K562 (cell line): Measurements from ENCODE around the gene IMMP2L. TPM values are rescaled to one million over a fixed set of nuclear protein-coding genes. Genes with fewer than 3 reads are reported as not detected.
A peak's percentile ranks its signal among the peaks of the same experiment; 100 is the strongest.

Experiments
- ATAC-seq: fragments of 200-7000 bp; cut with Tn5 transposase; 3 replicates; pipeline ENCODE4 v1.9.1; 2020; ENCODE audit warnings: moderate library complexity
- BruUV-seq: library from RNA; stranded (reverse); fragments of 400-500 nt; replicated peaks from 2 replicates; lab custom pipeline; 2021; lab: Mats Ljungman, UMichigan
- CTCF ChIA-PET: fragments of 300-600 bp; formaldehyde crosslinking; extraction: SDS; loops from one replicate; lab custom pipeline; 2021; ENCODE audit warnings: low intra/inter-chr PET ratio; lab: Yijun Ruan, JAX
- POLR2A ChIA-PET: fragments of 300-600, 350-650 bp; sonication (Branson Sonifier 250); formaldehyde crosslinking; extraction: SDS; loops from one replicate; lab custom pipeline; 2021; ENCODE audit warnings: antibody characterized with exemption, inconsistent platforms; lab: Yijun Ruan, JAX
- DNase-seq, 4 experiments: peaks; one replicate each; pipeline versions ENCODE4 v3.0.0 to v3.0.0-alpha.2; 2011 to 2018; ENCODE audit warnings: low spot score in 3 of 4, mixed read lengths in 3 of 4; ENCODE audit errors: extremely low read depth in 1 of 4
- FAIRE-seq: peaks from 2 replicates; lab custom pipeline; 2011; peaks lifted over from hg19 to GRCh38; lab: Jason Lieb, UNC
- H2AFZ ChIP-seq: 2 replicates; pipeline ENCODE4 v1.6.0; 2011; ENCODE audit warnings: low read depth, low read length, control low read depth, inconsistent platforms
- H3K27ac ChIP-seq: fragments of 200-600 bp; 3 replicates; pipeline ENCODE4 v1.8.0; 2011; ENCODE audit warnings: low read depth, mild to moderate bottlenecking, control low read depth, inconsistent platforms, low read length, moderate library complexity, mixed read lengths; ENCODE audit errors: extremely low read depth
- H3K27me3 ChIP-seq, 2 experiments: fragments of 300-600 bp in 1 of 2; 2 replicates in 1 of 2; 3 replicates in 1 of 2; pipeline versions ENCODE4 v1.6.0 to v1.8.0; 2011; ENCODE audit warnings: inconsistent platforms in 2 of 2, low read length in 2 of 2, mild to moderate bottlenecking in 1 of 2, mixed read lengths in 1 of 2, moderate library complexity in 1 of 2; ENCODE audit not compliant: control insufficient read depth in 2 of 2, insufficient read depth in 2 of 2
- H3K36me3 ChIP-seq: fragments of 300-600 bp; 3 replicates; pipeline ENCODE4 v1.8.0; 2011; ENCODE audit warnings: mild to moderate bottlenecking, low read length, inconsistent platforms; ENCODE audit not compliant: control insufficient read depth, insufficient read depth
- H3K4me1 ChIP-seq, 2 experiments: fragments of 200-600 bp in 1 of 2; replicated peaks in 1 of 2; 2 replicates in 1 of 2; 3 replicates in 1 of 2; pipeline versions ENCODE4 v1.5.1 to v1.8.0; 2011; ENCODE audit warnings: inconsistent platforms in 2 of 2, low read length in 2 of 2, mild to moderate bottlenecking in 1 of 2, mixed read lengths in 1 of 2, moderate library complexity in 1 of 2; ENCODE audit not compliant: control insufficient read depth in 2 of 2, insufficient read depth in 2 of 2
- H3K4me2 ChIP-seq: 2 replicates; pipeline ENCODE4 v1.6.1; 2011; ENCODE audit warnings: low read length, control low read depth, inconsistent platforms, mixed read lengths; ENCODE audit not compliant: insufficient read depth
- H3K4me3 ChIP-seq: fragments of 200-600 bp; sonication (generic), shearing (Covaris generic); 2 replicates; pipeline ENCODE4 v1.5.1; 2016; ENCODE audit warnings: control low read depth, inconsistent platforms
- H3K79me2 ChIP-seq: fragments of 200-600 bp; 3 replicates; pipeline ENCODE4 v1.8.0; 2011; ENCODE audit warnings: low read length, inconsistent platforms; ENCODE audit not compliant: control insufficient read depth, insufficient read depth
- H3K9ac ChIP-seq, 2 experiments: 2 replicates each; pipeline versions ENCODE4 v1.6.0 to v1.6.1; 2011; ENCODE audit warnings: low read depth in 2 of 2, low read length in 2 of 2, control low read depth in 1 of 2, inconsistent platforms in 1 of 2, mild to moderate bottlenecking in 1 of 2, mixed read lengths in 1 of 2; ENCODE audit not compliant: insufficient read depth in 1 of 2
- H3K9me1 ChIP-seq: one replicate; pipeline ENCODE4 v1.6.0; 2011; ENCODE audit warnings: inconsistent platforms, mild to moderate bottlenecking, low read length, moderate library complexity; ENCODE audit not compliant: control insufficient read depth, insufficient read depth
- H3K9me3 ChIP-seq: replicated peaks from 2 replicates; pipeline ENCODE4 v1.5.1; 2011; ENCODE audit warnings: low read depth, low read length, inconsistent platforms; ENCODE audit not compliant: control insufficient read depth, insufficient read depth
- H4K20me1 ChIP-seq: replicated peaks from 2 replicates; pipeline ENCODE4 v1.6.1; 2011; ENCODE audit warnings: low read length, inconsistent platforms, mixed read lengths; ENCODE audit not compliant: control insufficient read depth, insufficient read depth
- CHAMP1 ChIP-seq: fragments of 450-650 bp; IDR thresholded peaks from 2 replicates; pipeline ENCODE4 v1.6.1; 2016; ENCODE audit warnings: mild to moderate bottlenecking
- CUX1 ChIP-seq: fragments of 200-800 bp; sonication (Bioruptor generic); IDR thresholded peaks from 2 replicates; pipeline ENCODE4 v1.6.1; 2016; ENCODE audit warnings: missing genetic modification characterization, missing compliant biosample characterization
- GMEB1 ChIP-seq: fragments of 250-450 bp; sonication (Bioruptor Pico); IDR thresholded peaks from 2 replicates; pipeline ENCODE4 v1.4.0; 2020; ENCODE audit warnings: mild to moderate bottlenecking
- MYNN ChIP-seq, 2 experiments: sonication (generic); formaldehyde crosslinking in 1 of 2; IDR thresholded peaks; 2 replicates each; pipeline versions ENCODE4 v1.5.0 to v1.6.1; 2016 to 2020; ENCODE audit warnings: antibody characterized with exemption in 1 of 2, missing genetic modification reagents in 1 of 2
- SETDB1 ChIP-seq: IDR thresholded peaks from one replicate; pipeline ENCODE4 v1.6.1; 2012; ENCODE audit warnings: low read length, control low read depth, inconsistent platforms
- SMAD2 ChIP-seq: fragments of 150-350 bp; IDR thresholded peaks from 2 replicates; pipeline ENCODE4 v1.6.1; 2014; ENCODE audit warnings: low read depth, mild to moderate bottlenecking, low read length
- ZBTB11 ChIP-seq, 3 experiments: fragments of 200-800 bp in 1 of 3; fragments of 250-450 bp in 1 of 3; fragments of 450-650 bp in 1 of 3; sonication (Bioruptor Pico) in 1 of 3; sonication (Bioruptor generic) in 1 of 3; formaldehyde crosslinking in 1 of 3; IDR thresholded peaks; 2 replicates each; pipeline versions ENCODE4 v1.6.1 to v1.8.0; 2016 to 2022; ENCODE audit warnings: mild to moderate bottlenecking in 2 of 3, missing genetic modification characterization in 2 of 3, missing compliant biosample characterization in 1 of 3, moderate library complexity in 1 of 3
- WGBS: fragments of 100-300 bp; shearing (Covaris generic); methylation state at CpG from one replicate; pipeline ENCODE4 v1.1.6; 2016; ENCODE audit warnings: low coverage, mixed read lengths; ENCODE audit not compliant: insufficient coverage; ENCODE audit errors: missing lambda C conversion rate; 5-methylcytosine and 5-hydroxymethylcytosine counted together
- in situ Hi-C: fragments of 300-500 bp; cut with MboI; formaldehyde crosslinking; loops from 4 replicates; pipeline ENCODE4 v1.15.0; 2018; ENCODE audit warnings: inconsistent platforms, mixed read lengths
- intact Hi-C: fragments of 100-400 bp; cut with micrococcal nuclease; formaldehyde crosslinking; loops from 2 replicates; pipeline ENCODE4 v1.14.2; 2022
- polyA plus RNA-seq, 8 experiments: library from polyadenylated mRNA; depleted of rRNA in 4 of 8; stranded (reverse) in 5 of 8; unstranded in 3 of 8; fragments of >200 nt; fragmentation: Nextera tagmentation in 2 of 8; fragmentation: Illumina TruSeq in 1 of 8; extraction: Ambion mirVana in 2 of 8; extraction: Trizol in 1 of 8; gene quantifications; 2 replicates each; pipeline versions ENCODE4 v1.2.1 to v1.2.3, GENCODE V29; 2011 to 2014; ENCODE audit warnings: inconsistent platforms in 1 of 8, missing spikeins in 1 of 8
- total RNA-seq, 7 experiments: library from RNA; depleted of rRNA in 6 of 7; stranded (reverse); fragments of >200 nt in 6 of 7; fragmentation: Illumina TruSeq in 2 of 7; extraction: Trizol in 2 of 7; gene quantifications; 2 replicates each; pipeline versions ENCODE4 v1.2.1 to v1.2.3, GENCODE V29; 2011 to 2021; ENCODE audit warnings: low replicate concordance in 1 of 7

IMMP2L gene
- total and polyA plus RNA-seq, 9 of the 15 experiments (the other 6 are each of a cell fraction or from before 2014, with no cell fraction given) = 29.7 to 116 (median 53.0) TPM

- in situ Hi-C loops (no loop called here), intact Hi-C loops (no loop called here)
- DNase-seq (no peak), FAIRE-seq (no peak), ATAC-seq (peak; percentile 42)
- H4K20me1 ChIP-seq = no peaks in the 10 kb centered on the region
- no peak overlapping the region for H3K27ac ChIP-seq
- no peak overlapping the region for H2AFZ ChIP-seq
- H3K4me3 ChIP-seq = no peak overlapping the region
- H3K9ac ChIP-seq = no peak overlapping the region
- POLR2A ChIA-PET = no interaction called here
- BruUV-seq = no TSS peak
- CTCF ChIA-PET = interaction anchor here (0.7 kb wide), 1 partner anchor 39 kb away, joined by 4 read pairs; no protein-coding TSS in a partner anchor
- H3K9me1 ChIP-seq = no peaks in the 10 kb centered on the region
- peaks cover 13% of the 10 kb centered on the region for H3K9me3 ChIP-seq
- H3K4me2 ChIP-seq = no peak overlapping the region
- 7% methylated on average over 1 of the region's 1 CpG for WGBS
- no peaks in the 10 kb centered on the region for H3K79me2 ChIP-seq
- no peaks in the 10 kb centered on the region; a peak in 3 of 5 replicates for H3K27me3 ChIP-seq
- H3K4me1 ChIP-seq = no peaks in the 10 kb centered on the region
- H3K36me3 ChIP-seq = no peaks in the 10 kb centered on the region
- TF ChIP-seq CHAMP1 (no peak), MYNN (IDR thresholded peaks at IDR 0.05) (no peak), MYNN (CRISPR knock-in tag; IDR thresholded peaks at IDR 0.05) (no peak), CUX1 (CRISPR knock-in tag) (no peak), ZBTB11 (CRISPR knock-in tag; IDR thresholded peaks at IDR 0.05) (no peak), GMEB1 (no peak), SETDB1 (no peak), SMAD2 (no peak)
Observed at GRCh38 chr7:111568870-111569462, 6.7 kb upstream of the IMMP2L start.
